ENCODE measurements around the gene EIF4H.

- TF ChIP-seq CTCF (conservative IDR thresholded peaks at IDR 0.05; ENCODE audit: low read depth in 2 of 2) (no peak), EZH2 (IDR thresholded peaks at IDR 0.05; ENCODE audit: low read depth, unreplicated experiment) (no peak), ZNF114 (CRISPR knock-in tag; IDR thresholded peaks at IDR 0.05) (no peak), EZH2phosphoT487 (IDR thresholded peaks at IDR 0.05; ENCODE audit: unreplicated experiment) (no peak)
- TF ChIP-seq, protein P1, sequence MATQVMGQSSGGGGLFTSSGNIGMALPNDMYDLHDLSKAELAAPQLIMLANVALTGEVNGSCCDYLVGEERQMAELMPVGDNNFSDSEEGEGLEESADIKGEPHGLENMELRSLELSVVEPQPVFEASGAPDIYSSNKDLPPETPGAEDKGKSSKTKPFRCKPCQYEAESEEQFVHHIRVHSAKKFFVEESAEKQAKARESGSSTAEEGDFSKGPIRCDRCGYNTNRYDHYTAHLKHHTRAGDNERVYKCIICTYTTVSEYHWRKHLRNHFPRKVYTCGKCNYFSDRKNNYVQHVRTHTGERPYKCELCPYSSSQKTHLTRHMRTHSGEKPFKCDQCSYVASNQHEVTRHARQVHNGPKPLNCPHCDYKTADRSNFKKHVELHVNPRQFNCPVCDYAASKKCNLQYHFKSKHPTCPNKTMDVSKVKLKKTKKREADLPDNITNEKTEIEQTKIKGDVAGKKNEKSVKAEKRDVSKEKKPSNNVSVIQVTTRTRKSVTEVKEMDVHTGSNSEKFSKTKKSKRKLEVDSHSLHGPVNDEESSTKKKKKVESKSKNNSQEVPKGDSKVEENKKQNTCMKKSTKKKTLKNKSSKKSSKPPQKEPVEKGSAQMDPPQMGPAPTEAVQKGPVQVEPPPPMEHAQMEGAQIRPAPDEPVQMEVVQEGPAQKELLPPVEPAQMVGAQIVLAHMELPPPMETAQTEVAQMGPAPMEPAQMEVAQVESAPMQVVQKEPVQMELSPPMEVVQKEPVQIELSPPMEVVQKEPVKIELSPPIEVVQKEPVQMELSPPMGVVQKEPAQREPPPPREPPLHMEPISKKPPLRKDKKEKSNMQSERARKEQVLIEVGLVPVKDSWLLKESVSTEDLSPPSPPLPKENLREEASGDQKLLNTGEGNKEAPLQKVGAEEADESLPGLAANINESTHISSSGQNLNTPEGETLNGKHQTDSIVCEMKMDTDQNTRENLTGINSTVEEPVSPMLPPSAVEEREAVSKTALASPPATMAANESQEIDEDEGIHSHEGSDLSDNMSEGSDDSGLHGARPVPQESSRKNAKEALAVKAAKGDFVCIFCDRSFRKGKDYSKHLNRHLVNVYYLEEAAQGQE (IDR thresholded peaks at IDR 0.05; ENCODE audit: unreplicated experiment): no peak
These were observed 47.8 kb upstream of the EIF4H start for GRCh38 chr7:74126220-74126880.

All from GM23338 (cell line).